ENCODE results near the gene DNAJB6. TPM values are rescaled to one million over a fixed set of nuclear protein-coding genes. Genes with fewer than 3 reads are reported as not detected.
"Not testable (repeated sequence)": the region's sequence is repeated elsewhere in the genome, so short reads cannot be mapped to it uniquely, and the experiment has no call there.

The DNAJB6 gene
- total RNA-seq, 4 donors from 2014 or later, result 82.5 to 149 (median 94.7) TPM

GRCh38 chr7:157320608-157320980, 16.2 kb upstream of the DNAJB6 start:
- TF ChIP-seq CTCF (IDR thresholded peaks at IDR 0.05), result no peak
- DNase-seq (ENCODE audit: low spot score), result no peak
- no peak for ATAC-seq (ENCODE audit: low FRiP score)

GRCh38 chr7:157323401-157323800, 13.4 kb upstream of the DNAJB6 start:
- no peak for TF ChIP-seq CTCF (IDR thresholded peaks at IDR 0.05)
- no peak for DNase-seq (ENCODE audit: low spot score)
- ATAC-seq (ENCODE audit: low FRiP score), result no peak

DNA sequence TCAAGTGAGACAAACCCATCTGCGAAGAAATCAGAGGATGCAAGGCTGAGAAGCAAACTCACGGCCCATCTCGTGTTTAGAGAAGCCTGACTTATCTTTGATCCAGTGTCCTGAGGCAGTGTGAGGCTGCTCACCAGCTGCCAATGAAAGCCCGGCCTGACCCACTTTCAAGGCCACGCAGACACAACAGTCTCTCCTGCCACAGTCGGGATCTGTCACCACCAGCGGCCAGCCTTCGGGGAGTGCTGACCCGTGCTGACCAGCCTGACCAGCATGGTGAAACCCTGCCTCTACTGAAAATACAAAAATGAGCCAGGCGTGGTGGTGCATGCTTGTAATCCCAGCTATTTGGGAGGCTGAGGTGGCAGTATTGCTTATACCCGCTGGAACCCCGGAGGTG, 7.4 kb upstream of the DNAJB6 start:
- TF ChIP-seq CTCF (IDR thresholded peaks at IDR 0.05), result no peak
- ATAC-seq (ENCODE audit: low FRiP score), result no peak

DNA sequence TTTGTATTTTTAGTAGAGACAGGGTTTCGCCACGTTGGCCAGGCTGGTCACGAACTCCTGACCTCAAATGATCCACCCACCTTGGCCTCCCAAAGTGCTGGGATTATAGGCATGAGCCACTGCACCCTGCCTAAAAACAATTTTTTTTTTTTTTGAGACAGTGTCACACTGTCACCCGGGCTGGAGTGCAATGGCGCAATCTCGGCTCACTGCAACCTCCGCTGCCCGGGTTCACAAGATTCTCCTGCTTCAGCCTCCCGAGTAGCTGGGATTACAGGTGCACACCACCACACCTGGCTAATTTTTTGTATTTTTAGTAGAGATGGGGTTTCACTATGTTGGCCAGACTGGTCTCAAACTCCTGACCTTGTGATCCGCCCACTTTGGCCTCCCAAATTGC, 6.2 kb upstream of the DNAJB6 start:
- ATAC-seq (ENCODE audit: low FRiP score); DNase-seq (ENCODE audit: low spot score): not testable (repeated sequence)

More for the DNA sequence above, 7.4 kb upstream of the DNAJB6 start:
- DNase-seq (ENCODE audit: low spot score), result no peak

GRCh38 chr7:157331049-157331448, 5.8 kb upstream of the DNAJB6 start:
- not testable (repeated sequence) for ATAC-seq (ENCODE audit: low FRiP score); DNase-seq (ENCODE audit: low spot score)

- DNase-seq (ENCODE audit: low spot score) (no peak), ATAC-seq (ENCODE audit: low FRiP score) (no peak)
- TF ChIP-seq CTCF (IDR thresholded peaks at IDR 0.05), result no peak
Observed at GRCh38 chr7:157335236-157335635, 1.6 kb upstream of the DNAJB6 start.

- ATAC-seq (ENCODE audit: low FRiP score), result no peak
- DNase-seq (ENCODE audit: low spot score), result no peak
- no peak for TF ChIP-seq CTCF (IDR thresholded peaks at IDR 0.05)
Observed at GRCh38 chr7:157335991-157336382, 817 bp upstream of the DNAJB6 start.

DNA sequence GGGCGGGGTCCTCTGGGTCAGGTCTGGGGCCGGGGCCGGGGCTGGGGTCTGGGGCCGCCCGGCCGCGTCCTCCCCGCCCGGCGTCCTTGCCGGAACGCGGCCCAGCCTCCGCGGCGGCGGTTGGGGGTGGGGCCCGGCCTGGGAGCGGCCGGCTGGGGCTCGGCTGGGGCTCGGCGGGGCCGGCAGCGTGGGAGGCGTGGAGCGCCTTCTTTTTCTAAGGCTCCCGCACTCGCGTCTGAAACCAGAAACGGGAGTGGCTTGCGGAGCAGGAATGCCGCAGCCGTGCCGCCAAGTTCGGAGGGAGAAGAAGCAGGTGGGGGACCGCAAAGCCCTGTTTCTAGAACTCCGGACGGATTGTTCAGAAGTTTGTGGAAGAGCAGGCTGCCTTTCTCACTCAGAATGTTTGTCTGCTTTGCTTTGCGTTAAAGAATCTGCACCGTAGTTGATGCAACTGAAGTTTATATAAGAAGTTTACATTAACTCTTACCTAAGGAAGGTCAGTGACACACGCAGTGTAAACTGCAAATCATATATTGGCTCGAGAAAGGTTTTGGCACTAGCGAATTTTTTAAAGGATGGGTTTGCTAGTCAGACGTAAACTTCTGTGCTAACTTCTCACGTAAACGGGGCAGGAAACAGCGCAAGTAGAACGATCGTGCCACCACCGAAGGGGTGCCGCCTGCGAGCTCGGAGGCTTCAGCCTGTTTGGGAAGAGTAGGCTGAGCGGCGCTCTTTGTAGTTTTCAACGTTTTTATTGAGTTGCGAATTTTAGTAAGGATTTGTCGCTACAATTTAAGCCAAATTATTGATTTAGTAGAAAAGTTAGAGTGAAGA, 729 bp downstream of the DNAJB6 start:
- ATAC-seq (ENCODE audit: low FRiP score) (peak; percentile 78), DNase-seq (ENCODE audit: low spot score) (no peak)
- no peak for TF ChIP-seq CTCF (IDR thresholded peaks at IDR 0.05)
